ENCODE results near the gene PRDX3.

- TF ChIP-seq CTCF (IDR thresholded peaks at IDR 0.05) = peak; percentile 46 to 85 (median 76)
- TF ChIP-seq POLR2A (IDR thresholded peaks at IDR 0.05) = no peak
These were observed 20.8 kb upstream of the PRDX3 start for GRCh38 chr10:119199231-119199992.

Measured in adrenal gland (tissue), 5 donors.